Rectal smooth muscle tissue (tissue), 1 donor: Measurements from ENCODE around the gene GCNT2.

Experiments used
- H3K27ac ChIP-seq: one replicate; pipeline ENCODE4 v1.7.0; 2013; ENCODE audit warnings: low read depth, low read length, inconsistent platforms
- H3K27me3 ChIP-seq: one replicate; pipeline ENCODE4 v1.7.0; 2013; ENCODE audit warnings: low read length; ENCODE audit not compliant: control insufficient read depth, insufficient read depth
- H3K36me3 ChIP-seq: one replicate; pipeline ENCODE4 v1.7.0; 2013; ENCODE audit warnings: low read length; ENCODE audit not compliant: control insufficient read depth, insufficient read depth
- H3K4me1 ChIP-seq: one replicate; pipeline ENCODE4 v1.7.0; 2013; ENCODE audit warnings: low read length; ENCODE audit not compliant: control insufficient read depth, insufficient read depth
- H3K4me3 ChIP-seq: one replicate; pipeline ENCODE4 v1.7.0; 2013; ENCODE audit warnings: low read length
- H3K9ac ChIP-seq: one replicate; pipeline ENCODE4 v1.7.0; 2013; ENCODE audit warnings: low read length

The GCNT2 gene

DNA sequence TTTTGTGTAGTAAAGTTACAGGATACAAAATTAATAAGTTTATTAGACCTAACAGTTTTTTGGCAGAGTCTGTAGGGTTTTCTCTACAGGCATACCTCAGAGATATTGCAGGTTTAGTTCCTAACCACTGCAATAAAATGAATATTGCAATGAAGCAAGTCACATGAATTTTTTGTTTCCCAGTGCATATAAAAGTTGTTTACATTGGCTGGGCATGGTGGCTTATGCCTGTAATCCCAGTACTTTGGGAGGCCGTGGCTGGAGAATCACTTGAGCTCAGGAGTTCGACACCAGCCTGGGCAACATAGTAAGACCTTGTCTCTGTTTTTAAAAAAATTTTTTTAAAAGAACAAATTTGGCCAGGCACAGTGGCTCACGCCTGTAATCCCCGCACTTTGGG lies 157.3 kb downstream of the GCNT2 start:
- Histone ChIP-seq H3K36me3 (no peaks in the 10 kb centered on the region), H3K4me3 (no peak overlapping the region), H3K27me3 (no peaks in the 10 kb centered on the region), H3K4me1 (no peaks in the 10 kb centered on the region), H3K9ac (no peak overlapping the region), H3K27ac (no peak overlapping the region)
